SK-N-MC (cell line): Measurements from ENCODE around the gene ZFP64.

ENCODE experiments used
- DNase-seq: peaks from one replicate; pipeline ENCODE4 v3.0.0-alpha.2; 2011; ENCODE audit warnings: low read depth, low spot score
- H3K27ac ChIP-seq: fragments of 200-600 bp; sonication (generic); 2 replicates; pipeline ENCODE4 v1.5.1; 2016; ENCODE audit warnings: mixed run types
- H3K36me3 ChIP-seq: fragments of 200-600 bp; sonication (generic); 2 replicates; pipeline ENCODE4 v1.6.1; 2017; ENCODE audit warnings: antibody characterized with exemption, low read length, mixed read lengths; ENCODE audit not compliant: insufficient read depth
- H3K4me3 ChIP-seq: fragments of 200-600 bp; sonication (generic); 2 replicates; pipeline ENCODE4 v1.5.1; 2016
- H3K9ac ChIP-seq: fragments of 200-600 bp; sonication (generic); 2 replicates; pipeline ENCODE4 v1.8.0; 2017; ENCODE audit warnings: mixed run types, mixed read lengths; ENCODE audit not compliant: insufficient read length
- H3K9me3 ChIP-seq: fragments of 200-600 bp; sonication (generic); 2 replicates; pipeline ENCODE4 v1.6.1; 2017; ENCODE audit warnings: low read depth, mild to moderate bottlenecking, antibody characterized with exemption, low read length, moderate library complexity, mixed read lengths
- EZH2 ChIP-seq: fragments of 200-600 bp; sonication (generic); IDR thresholded peaks from one replicate; pipeline ENCODE4 v1.6.1; 2017; ENCODE audit warnings: antibody characterized with exemption
- FOXP2 ChIP-seq: optimal IDR thresholded peaks from 2 replicates; pipeline ENCODE3; 2011; ENCODE audit warnings: mild to moderate bottlenecking, moderate library complexity; ENCODE audit not compliant: insufficient read depth; ENCODE audit errors: extremely low read length, control extremely low read depth
- POLR2AphosphoS5 ChIP-seq: IDR thresholded peaks from 2 replicates; pipeline ENCODE4 v1.6.1; 2012; ENCODE audit warnings: mild to moderate bottlenecking, low read depth, low read length, borderline replicate concordance

ZFP64 gene

DNA sequence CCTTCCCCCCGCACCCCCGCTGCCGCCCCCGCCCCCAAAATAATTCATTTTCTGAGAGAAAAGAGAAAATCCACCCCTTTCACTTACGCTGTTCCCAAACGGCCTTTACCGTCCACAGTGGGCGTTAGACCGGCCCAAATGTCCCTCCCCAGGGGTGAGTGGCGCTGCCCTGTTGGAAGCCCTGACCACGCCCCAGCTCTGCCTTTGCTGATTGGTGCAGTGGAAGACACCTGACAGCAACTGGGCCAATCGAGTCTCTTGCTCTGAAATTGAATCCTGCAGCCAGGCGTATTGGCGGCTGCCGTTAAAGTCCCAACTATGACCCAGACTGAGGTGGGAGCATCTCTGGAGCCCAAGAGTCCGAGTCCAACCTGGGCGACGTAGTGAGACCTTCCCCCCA is 15.7 kb downstream of the ZFP64 start:
- no peaks in the 10 kb centered on the region for H3K9me3 ChIP-seq
- TF ChIP-seq POLR2AphosphoS5 (no peak), EZH2 (no peak), FOXP2 (no peak)
- no peak for DNase-seq
- no peaks in the 10 kb centered on the region; the same call in none of the 2 replicates for H3K36me3 ChIP-seq
- H3K27ac ChIP-seq = no peak overlapping the region
- H3K9ac ChIP-seq = no peak overlapping the region
- no peak overlapping the region for H3K4me3 ChIP-seq

DNA sequence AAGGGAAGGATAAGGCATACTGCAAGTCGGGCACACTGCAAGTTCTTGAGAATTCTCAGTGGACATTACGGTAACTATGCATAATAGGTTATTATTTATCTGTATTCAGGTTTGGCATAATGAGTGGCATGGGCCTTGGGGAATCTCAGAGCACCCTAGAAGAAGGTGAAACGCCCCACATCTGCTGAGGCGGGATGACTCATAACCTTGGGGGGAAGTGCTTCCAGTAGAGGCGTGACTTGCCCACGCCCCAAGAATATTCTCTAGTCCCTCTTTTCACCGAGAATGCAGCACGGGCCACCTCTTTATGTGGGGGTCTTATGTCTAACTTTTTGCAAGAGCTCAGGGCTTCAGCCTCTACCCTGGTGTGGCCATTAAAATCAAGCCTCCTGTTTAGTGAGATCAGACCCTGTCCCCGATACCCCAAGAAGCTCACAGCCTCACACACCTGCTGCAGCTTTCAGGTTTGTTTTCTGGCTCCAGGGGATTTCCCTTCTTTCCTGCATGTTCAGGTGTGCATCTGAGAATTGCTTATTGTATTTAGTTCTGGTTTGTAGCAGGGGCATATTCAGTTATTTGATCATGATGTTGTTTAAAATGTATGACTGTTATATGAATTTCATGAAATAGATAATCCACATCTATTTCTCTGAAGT is 19.1 kb downstream of the ZFP64 start:
- TF ChIP-seq EZH2 (no peak), POLR2AphosphoS5 (no peak), FOXP2 (no peak)

DNA sequence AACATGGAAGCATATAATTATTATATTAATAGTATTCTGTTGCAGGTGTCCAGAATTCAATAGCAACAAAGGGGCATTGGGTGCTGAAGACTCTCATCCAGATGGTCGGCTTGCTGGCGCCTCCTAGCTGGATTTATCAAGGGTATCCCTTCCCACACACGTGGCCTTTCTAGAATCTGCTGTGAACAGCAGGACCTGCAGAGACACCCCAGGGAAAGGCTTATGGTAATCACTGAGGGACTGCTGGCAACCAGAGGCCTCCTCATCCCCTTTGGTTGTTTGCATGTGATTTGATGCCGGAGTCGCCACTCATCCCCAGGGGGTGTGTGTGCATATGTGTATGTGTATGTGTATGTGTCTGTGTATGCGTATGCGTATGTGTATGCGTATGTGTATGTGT is 20.6 kb downstream of the ZFP64 start:
- no peak overlapping the region for H3K9ac ChIP-seq
- TF ChIP-seq FOXP2 (no peak), EZH2 (no peak), POLR2AphosphoS5 (no peak)
- no peak overlapping the region for H3K27ac ChIP-seq
- H3K36me3 ChIP-seq = peaks cover 6% of the 10 kb centered on the region
- no peak overlapping the region for H3K4me3 ChIP-seq
- no peaks in the 10 kb centered on the region for H3K9me3 ChIP-seq
- no peak for DNase-seq

More for the DNA sequence above, 19.1 kb downstream of the ZFP64 start:
- DNase-seq = no peak
- no peaks in the 10 kb centered on the region; the same call in none of the 2 replicates for H3K36me3 ChIP-seq
- no peak overlapping the region for H3K27ac ChIP-seq
- no peak overlapping the region for H3K9ac ChIP-seq
- H3K4me3 ChIP-seq = no peak overlapping the region
- no peaks in the 10 kb centered on the region for H3K9me3 ChIP-seq

DNA sequence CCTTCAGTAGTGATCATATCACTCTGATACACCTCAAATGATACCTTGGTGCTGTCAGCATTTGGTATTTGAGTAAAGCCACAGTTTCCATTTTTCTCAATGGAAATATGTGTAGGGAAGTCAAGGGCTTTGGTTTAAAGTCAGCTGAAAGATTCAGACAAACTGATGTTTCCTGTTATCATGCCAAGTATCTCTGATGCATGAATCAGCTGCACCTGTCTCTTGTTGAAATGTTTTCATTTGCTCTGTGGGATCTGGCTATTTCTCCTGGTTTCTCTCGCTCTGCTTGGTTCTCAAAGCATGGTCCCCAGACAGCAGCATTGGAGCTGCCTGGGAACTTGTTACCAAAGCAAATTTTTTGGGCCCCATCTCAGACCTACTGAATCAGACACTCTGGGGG is 23.5 kb downstream of the ZFP64 start:
- Histone ChIP-seq H3K4me3 (no peak overlapping the region), H3K9ac (no peak overlapping the region), H3K9me3 (no peaks in the 10 kb centered on the region), H3K36me3 (peaks cover 30% of the 10 kb centered on the region), H3K27ac (no peak overlapping the region)
- DNase-seq = no peak
- TF ChIP-seq FOXP2 (no peak), POLR2AphosphoS5 (no peak)

DNA sequence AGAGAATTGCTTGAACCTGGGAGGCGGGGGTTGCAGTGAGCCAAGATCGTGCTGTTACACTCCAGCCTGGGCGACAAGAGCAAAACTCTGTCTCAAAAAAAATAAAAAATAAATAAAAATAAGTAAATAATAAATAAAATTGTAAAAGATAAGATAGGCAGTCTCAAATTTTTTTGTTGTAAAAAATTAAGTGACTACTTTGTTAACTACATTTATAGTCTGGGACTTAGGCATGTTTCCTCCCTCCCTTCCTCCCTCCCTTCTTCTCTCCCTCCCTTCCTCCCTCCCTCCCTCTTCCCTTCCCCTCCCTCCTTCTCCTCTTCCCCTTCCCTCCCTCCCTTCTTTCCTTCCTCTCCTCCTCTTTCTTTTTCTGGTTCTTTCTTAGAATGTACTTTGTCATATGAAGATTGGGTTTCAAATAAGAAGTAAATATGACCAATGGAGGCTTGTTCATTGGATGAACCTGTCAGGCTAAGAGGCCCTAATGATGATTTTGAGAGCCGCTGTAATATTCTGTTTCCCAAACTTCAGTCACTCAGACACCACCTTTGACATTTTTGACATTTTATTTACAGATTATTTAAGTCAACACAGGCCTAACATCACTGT is 24.2 kb downstream of the ZFP64 start:
- no peak for DNase-seq
- Histone ChIP-seq H3K36me3 (peaks cover 30% of the 10 kb centered on the region), H3K4me3 (no peak overlapping the region), H3K9ac (no peak overlapping the region), H3K9me3 (no peaks in the 10 kb centered on the region), H3K27ac (no peak overlapping the region)
- no peak for TF ChIP-seq FOXP2
- TF ChIP-seq EZH2 = no peak
- TF ChIP-seq POLR2AphosphoS5 = no peak

DNA sequence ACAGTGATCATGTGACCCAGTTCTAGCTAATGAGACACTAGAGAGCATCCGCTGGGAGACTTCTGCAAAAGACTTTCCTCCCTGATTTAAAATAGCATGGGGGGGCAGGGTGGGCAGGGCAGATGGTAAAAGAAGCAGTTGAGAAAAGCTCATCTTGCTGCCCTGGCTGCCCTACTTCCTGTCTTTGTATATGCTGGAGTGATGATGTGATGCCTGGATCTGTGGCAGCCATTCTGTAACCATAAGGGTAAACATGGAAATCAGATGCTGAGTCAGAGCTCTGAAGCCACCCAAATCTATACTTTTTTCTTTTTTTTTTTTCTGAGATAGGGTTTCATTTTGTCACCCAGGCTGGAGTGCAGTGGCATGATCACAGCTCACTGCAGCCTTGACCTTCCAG is 25.4 kb downstream of the ZFP64 start:
- no peaks in the 10 kb centered on the region for H3K9me3 ChIP-seq
- no peak for TF ChIP-seq FOXP2
- no peak for TF ChIP-seq POLR2AphosphoS5
- no peak for TF ChIP-seq EZH2
- no peak overlapping the region for H3K4me3 ChIP-seq
- H3K9ac ChIP-seq = no peak overlapping the region
- H3K27ac ChIP-seq = no peak overlapping the region
- no peak for DNase-seq
- peaks cover 36% of the 10 kb centered on the region for H3K36me3 ChIP-seq

DNA sequence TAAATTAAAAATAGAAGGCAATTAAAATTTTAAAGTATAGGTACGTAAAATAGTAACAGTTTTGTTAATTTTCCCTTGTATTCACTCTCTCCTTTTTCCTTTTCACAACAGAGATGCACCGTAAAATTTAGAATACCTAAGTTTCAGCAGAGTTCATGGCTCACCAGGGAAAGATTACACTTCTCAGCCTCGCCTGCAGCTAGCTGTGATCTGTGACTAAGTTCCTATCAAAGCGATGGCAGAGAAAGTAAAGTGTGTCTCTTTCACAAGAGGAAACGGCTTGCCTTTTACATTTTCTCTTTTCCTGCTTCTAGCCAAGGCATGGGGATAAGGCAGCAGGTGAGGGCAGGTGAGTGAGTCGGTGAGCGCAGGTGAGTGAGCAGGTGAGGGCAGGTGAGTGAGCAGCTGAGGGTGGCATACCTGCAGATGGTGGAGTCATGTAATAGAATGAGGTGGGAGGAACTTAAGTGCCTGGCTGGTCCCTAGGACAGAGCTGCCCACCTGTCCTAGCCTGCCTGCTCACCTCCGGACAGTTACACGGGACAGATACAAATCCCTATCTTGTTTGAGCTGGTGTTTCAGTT is 30.9 kb downstream of the ZFP64 start:
- no peak overlapping the region for H3K9ac ChIP-seq
- no peak overlapping the region for H3K27ac ChIP-seq
- TF ChIP-seq EZH2 (no peak), FOXP2 (no peak), POLR2AphosphoS5 (no peak)
- peaks cover 71% of the 10 kb centered on the region for H3K36me3 ChIP-seq
- H3K4me3 ChIP-seq = no peak overlapping the region
- H3K9me3 ChIP-seq = peaks cover 6% of the 10 kb centered on the region; the same call in 1 of the 2 replicates
- DNase-seq = no peak

DNA sequence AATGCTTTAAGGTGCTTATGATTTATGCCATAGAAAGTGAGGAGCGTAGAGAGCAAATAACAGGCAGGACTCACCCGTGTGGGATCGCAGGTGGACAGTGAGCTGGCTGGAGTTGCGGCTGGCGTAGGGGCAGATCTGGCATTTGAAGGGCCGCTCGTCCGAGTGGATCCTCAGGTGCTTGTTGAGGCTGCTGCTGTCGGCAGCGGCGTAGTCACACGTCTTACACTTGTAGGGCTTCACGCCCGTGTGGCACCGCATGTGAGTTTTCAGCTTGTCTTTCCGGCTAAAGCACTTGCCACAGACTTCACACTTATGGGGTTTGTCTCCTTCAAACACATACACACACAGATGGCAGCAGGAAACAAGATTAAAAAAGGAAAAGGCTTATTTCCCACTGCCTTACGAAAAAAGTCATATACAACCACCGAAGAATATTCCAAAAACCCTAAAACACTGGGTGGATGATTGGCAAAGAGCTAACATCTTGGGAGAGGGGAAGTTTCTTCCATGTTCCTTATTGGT is 31.5 kb downstream of the ZFP64 start:
- Histone ChIP-seq H3K9me3 (peaks cover 6% of the 10 kb centered on the region; the same call in 1 of the 2 replicates), H3K36me3 (peaks cover 68% of the 10 kb centered on the region), H3K27ac (no peak overlapping the region), H3K9ac (no peak overlapping the region), H3K4me3 (no peak overlapping the region)
- TF ChIP-seq FOXP2 (no peak), POLR2AphosphoS5 (no peak), EZH2 (no peak)
- no peak for DNase-seq
